Lower leg skin (tissue), 4 donors: ENCODE data around the gene KAZN. TPM values are rescaled to one million over a fixed set of nuclear protein-coding genes. Genes with fewer than 3 reads are reported as not detected.
"Not testable (repeated sequence)": the region's sequence is repeated elsewhere in the genome, so short reads cannot be mapped to it uniquely, and the experiment has no call there.

Experiments
- DNase-seq, 2 donors: peaks; one replicate each; pipeline ENCODE4 v3.0.0-alpha.2; 2019; ENCODE audit warnings: low spot score in 2 of 2
- H3K4me3 ChIP-seq: fragments of 200-600 bp; sonication (generic); 2 replicates; pipeline ENCODE4 v1.5.1; 2017; ENCODE audit warnings: mild to moderate bottlenecking, low read depth; ENCODE audit not compliant: poor library complexity, severe bottlenecking
- CTCF ChIP-seq, 3 donors: fragments of 450-650 bp; IDR thresholded peaks; one replicate each; pipeline ENCODE4 v1.5.1; 2016; ENCODE audit warnings: antibody characterized with exemption in 3 of 3, mild to moderate bottlenecking in 3 of 3, moderate library complexity in 2 of 3
- POLR2A ChIP-seq, 2 donors: fragments of 450-650 bp; IDR thresholded peaks; one replicate each; pipeline ENCODE4 v1.6.1; 2016 to 2017; ENCODE audit warnings: antibody characterized with exemption in 2 of 2, mild to moderate bottlenecking in 1 of 2, moderate library complexity in 1 of 2
- WGBS, 2 donors: methylation state at CpG; one replicate each; pipeline ENCODE4 v1.1.5; 2018; 5-methylcytosine and 5-hydroxymethylcytosine counted together
- intact Hi-C: fragments of 100-400 bp; cut with DNase I; formaldehyde crosslinking; loops from one replicate; pipeline ENCODE4 v1.15.0; 2023; ENCODE audit warnings: low total_unique reads
- total RNA-seq, 4 donors: library from RNA; depleted of rRNA; stranded (reverse); fragments of >200 nt; gene quantifications; one replicate each; pipeline ENCODE4 v1.1.0, GENCODE V29; 2016

Gene KAZN
- total RNA-seq, 4 donors from 2014 or later: 21.4 to 36.0 (median 28.4) TPM

- H3K4me3 ChIP-seq: no peak overlapping the region
- no peak for DNase-seq
- intact Hi-C loops: no loop called here
- WGBS, 2 donors: 90 to 93% methylated on average over 19 of the region's 19 CpGs
- no peak for TF ChIP-seq POLR2A (IDR thresholded peaks at IDR 0.05)
- TF ChIP-seq CTCF (IDR thresholded peaks at IDR 0.05): no peak
These were observed 360.0 kb downstream of the KAZN start for GRCh38 chr1:14958249-14959058.

GRCh38 chr1:14959059-14959694 lies 360.7 kb downstream of the KAZN start:
- DNase-seq: no peak
- no peak for TF ChIP-seq POLR2A (IDR thresholded peaks at IDR 0.05)
- TF ChIP-seq CTCF (IDR thresholded peaks at IDR 0.05): no peak
- 89 to 92% methylated on average over 14 of the region's 14 CpGs for WGBS, 2 donors
- no peak overlapping the region for H3K4me3 ChIP-seq
- intact Hi-C loops: no loop called here

- no peak for TF ChIP-seq CTCF (IDR thresholded peaks at IDR 0.05)
- TF ChIP-seq POLR2A (IDR thresholded peaks at IDR 0.05): no peak
- intact Hi-C loops: no loop called here
- DNase-seq: no peak
- no peak overlapping the region for H3K4me3 ChIP-seq
- 93 to 95% methylated on average over 3 of the region's 3 CpGs for WGBS, 2 donors
These were observed 363.3 kb downstream of the KAZN start for GRCh38 chr1:14961661-14962267.

GRCh38 chr1:14962407-14962806 lies 363.9 kb downstream of the KAZN start:
- TF ChIP-seq CTCF (IDR thresholded peaks at IDR 0.05) (no peak), POLR2A (IDR thresholded peaks at IDR 0.05) (no peak)
- 94 to 96% methylated on average over 7 of the region's 7 CpGs for WGBS, 2 donors
- no peak overlapping the region for H3K4me3 ChIP-seq
- intact Hi-C loops: no loop called here
- DNase-seq: no peak

GRCh38 chr1:14963791-14964710 lies 365.6 kb downstream of the KAZN start:
- WGBS, 2 donors: 76 to 80% methylated on average over 10 of the region's 10 CpGs
- DNase-seq, H3K4me3 ChIP-seq, intact Hi-C loops: not testable (repeated sequence)
